SH-SY5Y (cell line): ENCODE measurements around the gene LRBA.

Source experiments
- GATA2 ChIP-seq: IDR thresholded peaks from 2 replicates; pipeline ENCODE4 v1.6.1; 2011; ENCODE audit warnings: mild to moderate bottlenecking, low read depth, low read length
- GATA3 ChIP-seq: IDR thresholded peaks from 2 replicates; pipeline ENCODE4 v1.6.1; 2011; ENCODE audit warnings: low read depth, mild to moderate bottlenecking, low read length, moderate library complexity

DNA sequence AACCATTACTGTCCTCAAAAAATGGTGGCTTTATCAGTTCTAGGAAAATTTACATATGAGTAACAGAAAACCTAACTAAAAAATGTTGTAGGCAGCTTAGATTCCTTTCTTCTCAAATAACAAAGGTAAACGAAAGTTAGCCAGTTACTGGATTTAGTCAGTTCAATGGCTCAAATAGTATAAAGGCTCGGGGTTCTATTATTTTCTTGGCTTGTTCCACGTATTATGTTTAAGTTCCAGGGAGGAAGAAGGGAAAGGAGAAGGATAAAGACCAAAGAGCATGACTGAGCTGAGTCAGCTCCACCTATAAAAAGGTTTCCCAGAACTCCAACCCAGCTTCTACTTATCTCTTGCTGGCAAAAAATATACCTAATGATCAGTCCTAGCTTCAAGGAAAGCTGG is 474.1 kb downstream of the LRBA start:
- TF ChIP-seq GATA2 (no peak), GATA3 (no peak)
